OCI-M2 (cell line): ENCODE data around the gene ZEB2.

Experiments used
- DNase-seq: peaks from one replicate; lab custom pipeline; 2025; ENCODE audit not compliant: unreplicated experiment; lab: John Stamatoyannopoulos, UW

The ZEB2 gene

DNA sequence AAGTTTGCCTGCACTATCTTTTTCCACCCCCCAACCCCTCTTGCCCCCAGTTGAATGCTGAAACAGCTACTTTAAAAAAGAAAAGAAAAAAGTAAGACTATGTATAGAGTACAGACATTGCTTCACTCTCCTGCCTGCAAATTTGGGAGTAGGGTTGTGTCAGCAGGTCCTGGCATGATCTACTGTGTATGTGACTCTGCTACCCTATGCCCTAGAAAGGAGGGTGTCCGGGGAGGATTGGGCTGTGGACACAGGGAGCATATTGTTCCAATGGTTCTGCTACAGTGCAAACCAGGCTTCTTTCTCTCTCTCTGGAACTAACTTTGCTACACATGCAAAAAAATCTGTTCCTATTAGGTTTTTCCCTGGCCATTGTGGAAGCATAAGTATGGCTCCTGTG, 9.9 kb upstream of the ZEB2 start:
- DNase-seq: no peak

GRCh38 chr2:144528108-144528507, 8.2 kb upstream of the ZEB2 start:
- no peak for DNase-seq

DNA sequence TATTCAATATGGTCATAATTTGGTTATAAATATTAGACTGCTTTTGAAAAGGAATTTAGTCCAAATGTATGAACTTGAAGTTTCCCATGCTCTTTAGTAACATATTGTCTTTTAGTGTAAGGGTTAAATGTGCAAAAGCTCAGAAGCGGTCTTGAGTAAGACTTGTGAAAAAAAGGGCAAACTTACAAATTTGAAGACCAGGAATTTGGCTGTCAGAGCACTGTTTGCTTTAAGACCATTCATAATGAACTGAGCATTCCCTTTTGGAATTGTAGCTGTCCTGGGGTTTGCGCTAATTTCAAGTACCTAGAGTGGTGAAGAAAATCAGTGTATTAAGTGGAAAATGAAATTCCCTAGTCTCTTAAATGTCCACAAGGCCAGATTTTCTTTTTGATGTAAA, 6.9 kb upstream of the ZEB2 start:
- DNase-seq: no peak

DNA sequence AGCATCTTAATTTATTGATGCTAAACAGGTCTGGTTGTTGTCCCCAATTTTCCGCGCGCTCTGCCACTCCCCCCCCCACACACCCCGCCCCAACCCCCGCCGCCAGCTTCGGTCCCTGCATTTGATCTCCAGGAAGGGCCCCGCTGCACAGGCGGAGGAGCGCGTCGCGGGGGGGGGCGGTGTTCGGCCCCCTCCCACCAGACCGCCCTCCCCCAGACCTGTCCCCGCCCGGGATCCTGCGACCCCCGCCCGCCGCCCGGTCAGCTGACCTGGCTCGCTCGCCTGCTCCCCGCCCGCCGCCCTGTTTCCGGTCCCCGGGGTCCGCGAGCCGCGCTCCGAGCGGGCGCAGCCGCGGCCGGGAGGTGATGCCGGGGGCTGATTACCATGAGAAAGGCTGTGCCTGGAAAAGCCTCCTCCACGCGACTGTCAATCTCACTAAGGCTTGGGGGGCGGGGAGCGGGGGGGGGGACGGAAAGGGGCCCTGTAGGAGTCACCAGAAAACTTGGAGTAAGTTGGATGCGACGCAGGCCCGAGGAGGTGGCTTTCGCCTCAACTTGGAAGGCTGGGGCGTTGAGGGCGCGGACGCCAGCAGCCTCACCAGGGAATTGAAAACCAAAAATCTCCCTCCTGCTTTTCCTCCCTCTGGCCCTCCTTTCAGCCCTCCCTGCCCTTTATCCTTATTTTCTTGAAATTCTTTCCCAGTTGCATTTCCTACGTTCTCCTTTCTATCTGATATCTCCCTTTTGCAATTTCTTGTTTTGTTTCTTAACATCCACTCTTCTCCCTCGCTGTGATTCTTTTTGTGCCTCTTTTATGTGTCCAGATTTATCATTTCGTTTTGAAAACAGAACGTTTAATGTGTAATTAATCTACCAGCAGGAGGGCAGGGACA, 4.4 kb upstream of the ZEB2 start:
- no peak for DNase-seq

- DNase-seq: no peak
Observed at GRCh38 chr2:144523596-144524117, 3.7 kb upstream of the ZEB2 start.

- no peak for DNase-seq
Observed at GRCh38 chr2:144522897-144523595, 3.1 kb upstream of the ZEB2 start.

DNA sequence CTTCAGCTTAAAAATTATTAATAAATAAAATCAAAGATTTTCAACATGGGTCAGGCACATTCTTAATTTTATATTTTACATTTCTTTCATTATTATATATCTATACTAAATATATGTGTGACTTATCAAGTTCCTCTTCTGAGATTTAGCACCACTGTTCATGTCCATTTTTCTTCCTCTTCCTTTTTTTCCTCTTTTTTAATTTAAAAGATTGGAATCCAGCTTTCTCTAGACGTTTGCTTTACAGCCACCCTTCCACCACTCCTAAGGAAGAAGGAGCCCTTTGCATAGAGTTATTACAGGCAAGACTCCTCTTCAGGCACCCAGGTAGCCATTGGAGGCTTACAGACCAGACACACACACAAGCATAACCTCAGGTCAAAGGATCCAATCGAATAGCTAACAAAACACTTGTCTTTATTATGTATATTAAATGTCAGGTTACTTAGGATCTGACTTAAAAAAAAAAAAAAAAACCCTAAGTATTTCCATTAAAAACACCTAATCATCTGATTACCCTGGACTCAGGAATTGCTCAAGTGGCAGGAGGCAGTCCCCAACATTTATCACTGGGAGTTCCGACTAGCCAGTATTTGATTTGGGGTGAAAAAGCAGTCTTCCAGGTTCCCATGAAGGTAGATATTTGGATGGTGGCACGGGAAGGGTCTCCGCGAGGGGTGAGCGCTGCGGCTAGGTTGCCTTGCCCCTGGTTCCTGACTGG, 2.4 kb upstream of the ZEB2 start:
- no peak for DNase-seq

DNA sequence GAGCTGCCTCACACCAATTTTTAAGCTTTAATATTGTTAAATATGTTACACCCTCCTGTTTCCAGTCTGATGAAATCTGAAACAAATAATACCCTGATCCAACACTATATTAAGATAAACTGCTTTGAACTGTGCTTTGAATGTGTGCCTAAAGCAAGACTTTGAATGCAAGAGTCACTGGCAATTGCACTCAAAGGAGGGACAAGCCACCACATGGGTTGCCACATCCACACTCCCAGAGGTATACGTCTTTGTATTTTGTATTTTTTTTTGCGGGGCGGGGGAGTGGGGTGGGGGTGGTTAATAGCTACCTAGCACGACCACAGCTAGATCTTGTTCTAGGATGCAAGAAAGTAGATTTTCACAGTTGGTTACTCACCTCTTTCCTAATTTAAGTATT, 1.8 kb upstream of the ZEB2 start:
- DNase-seq: no peak

- DNase-seq: no peak
Observed at GRCh38 chr2:144520756-144521487, 1.0 kb upstream of the ZEB2 start.

GRCh38 chr2:144519597-144519933, 354 bp downstream of the ZEB2 start:
- no peak for DNase-seq

DNA sequence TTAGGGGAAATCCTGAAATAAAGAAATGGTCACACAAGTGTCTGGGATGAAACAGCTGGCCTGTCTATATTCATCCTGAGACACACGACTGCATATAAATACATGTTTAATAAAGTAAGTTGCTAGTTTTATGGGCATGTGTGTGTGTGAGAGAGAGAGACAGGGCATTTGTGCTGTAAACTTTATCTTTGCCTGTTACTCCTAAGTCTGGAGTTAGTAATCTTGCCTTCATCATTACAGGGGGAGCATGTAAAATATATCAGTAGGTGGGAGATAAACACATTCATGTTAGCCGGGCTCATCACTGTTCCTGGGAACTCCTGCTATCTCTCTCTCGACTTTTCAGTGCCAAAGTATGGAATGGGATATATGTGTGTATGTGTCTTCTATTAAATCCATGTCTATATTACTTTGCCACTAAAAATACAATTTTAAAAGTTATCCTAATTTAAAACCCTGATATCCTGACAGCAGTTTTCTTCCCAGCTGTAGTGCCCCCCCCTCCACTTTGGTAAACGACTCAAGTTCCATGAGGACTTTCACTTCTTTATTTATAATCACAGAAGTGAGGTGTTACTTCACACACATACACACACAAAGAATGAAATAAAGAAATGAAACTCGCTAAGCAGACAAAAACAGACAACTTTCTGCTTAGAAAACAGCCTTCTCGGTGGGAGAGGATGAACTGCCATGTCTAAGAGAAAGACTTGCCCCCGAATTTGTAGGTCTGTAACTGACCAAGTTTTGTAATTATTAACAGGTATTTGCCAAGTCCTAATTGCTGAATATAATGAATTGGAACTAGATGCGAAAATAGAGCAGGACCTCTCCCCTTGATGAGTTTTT, 947 bp downstream of the ZEB2 start:
- DNase-seq: no peak

DNA sequence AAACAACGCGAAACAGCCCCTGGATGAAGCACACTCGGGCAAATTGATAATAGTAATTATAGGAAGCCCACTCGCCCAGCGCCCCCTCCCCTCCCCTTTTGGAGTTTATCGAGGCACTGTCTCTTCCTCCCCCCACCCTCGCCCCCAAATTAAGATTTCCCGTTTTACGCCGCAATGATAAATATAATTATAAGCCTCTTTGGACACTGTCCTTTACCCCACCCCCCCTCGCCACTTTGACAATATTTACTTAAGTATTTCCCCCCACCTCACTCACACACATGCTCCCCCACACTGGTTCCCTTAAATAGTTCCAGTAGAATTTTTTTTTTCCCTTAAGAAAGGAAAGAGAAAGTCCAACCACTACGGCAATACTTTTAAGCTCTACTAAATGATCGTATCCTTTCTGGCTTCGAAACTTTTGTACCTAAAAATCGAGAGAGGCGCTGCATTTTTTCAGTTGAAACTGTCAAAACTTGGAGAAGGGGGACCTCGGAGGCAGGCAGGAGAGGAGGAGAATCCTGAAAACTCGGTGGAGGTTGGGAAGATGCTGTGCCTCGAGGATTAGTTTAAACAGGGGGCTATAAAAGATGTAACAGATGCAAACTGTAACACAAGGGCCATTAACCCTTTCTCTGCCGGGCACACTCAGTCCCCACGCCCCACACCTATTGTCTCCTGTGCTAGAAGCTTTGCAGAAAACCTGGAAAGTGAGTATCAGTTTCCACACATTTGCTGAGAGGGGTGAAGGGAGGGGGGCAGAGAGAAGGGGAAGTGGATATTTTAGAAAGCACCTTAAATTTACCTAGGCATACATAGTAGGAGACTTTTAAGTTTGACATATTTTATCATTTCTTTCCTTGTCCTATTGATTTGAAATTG, 1.8 kb downstream of the ZEB2 start:
- DNase-seq: no peak

DNA sequence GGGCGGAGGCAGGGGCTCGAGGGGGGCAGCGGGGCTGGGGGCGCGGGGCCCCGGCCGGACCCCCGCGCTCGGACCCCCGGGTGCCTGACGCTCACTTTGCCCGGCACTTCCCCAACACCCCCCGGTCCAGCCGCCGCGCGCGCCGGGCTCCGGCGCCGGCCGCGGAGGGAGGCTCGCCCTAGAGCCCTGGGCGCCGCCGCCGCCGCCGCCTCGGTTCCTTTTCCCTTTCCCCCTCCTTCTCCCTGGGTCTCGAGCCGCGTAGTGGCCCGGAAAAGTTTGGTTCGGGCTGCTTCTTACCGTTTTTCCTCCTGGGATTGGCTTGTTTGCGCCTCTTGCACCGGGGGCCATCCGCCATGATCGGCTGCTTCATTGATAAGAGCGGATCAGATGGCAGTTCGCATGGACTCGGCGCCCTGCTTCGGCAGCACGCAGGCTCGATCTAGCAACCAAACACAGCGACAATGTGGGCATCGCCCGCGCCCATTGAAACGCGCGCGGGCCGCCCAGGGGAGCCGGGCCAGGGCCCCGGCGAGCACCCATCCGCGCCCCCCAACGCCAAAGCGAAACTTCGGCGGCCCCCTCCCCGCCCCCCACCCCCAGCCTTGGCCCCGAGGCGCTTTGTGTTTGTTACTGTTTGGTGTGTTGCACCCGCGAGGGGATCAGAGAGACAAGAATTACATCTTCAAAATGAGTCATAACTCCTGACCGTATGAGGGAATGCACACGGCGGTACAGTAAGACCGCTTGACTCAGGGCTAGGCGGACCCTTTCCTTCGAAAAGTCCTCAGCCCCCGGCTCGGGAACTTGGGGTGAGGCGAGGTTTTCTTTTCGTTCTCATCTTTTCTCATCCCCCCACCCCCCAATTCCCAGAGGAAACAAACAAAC, 2.7 kb downstream of the ZEB2 start:
- no peak for DNase-seq

GRCh38 chr2:144516411-144516980, 3.4 kb downstream of the ZEB2 start:
- no peak for DNase-seq

DNA sequence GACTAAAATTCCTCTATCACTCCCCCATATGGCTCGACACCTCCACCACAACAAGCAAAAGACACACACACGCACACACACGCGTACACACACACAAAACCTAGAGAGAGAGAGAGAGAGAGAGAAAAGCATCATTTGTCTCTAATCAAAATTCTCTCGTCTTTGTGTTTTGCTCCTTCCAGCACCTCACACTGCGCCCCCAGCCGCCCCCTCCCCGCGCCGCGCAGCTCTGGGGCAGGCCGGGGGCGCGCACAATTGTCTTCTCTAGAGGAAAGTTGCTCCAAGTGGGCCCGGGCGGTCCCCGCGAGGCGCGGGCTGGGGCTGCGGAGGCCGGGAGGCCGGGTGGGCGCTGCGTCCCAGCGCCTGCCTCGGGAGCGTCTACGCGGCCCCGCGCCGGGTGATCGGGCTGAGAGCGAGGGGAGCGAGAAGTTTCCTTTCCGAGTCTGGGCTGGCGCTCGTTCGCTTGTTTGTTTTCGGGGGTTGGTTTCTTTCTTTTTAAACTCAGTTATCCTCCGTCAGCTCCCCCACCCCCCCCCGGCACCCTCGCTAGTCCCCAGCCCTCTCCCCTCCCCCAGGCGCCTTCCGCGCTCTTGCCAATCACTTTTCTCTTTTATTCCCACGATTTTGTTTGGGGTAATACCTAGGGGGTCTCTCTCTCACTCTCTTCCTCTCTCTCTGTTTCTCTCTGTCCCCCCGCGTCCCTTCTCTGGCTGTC, 4.1 kb downstream of the ZEB2 start:
- DNase-seq: no peak

DNA sequence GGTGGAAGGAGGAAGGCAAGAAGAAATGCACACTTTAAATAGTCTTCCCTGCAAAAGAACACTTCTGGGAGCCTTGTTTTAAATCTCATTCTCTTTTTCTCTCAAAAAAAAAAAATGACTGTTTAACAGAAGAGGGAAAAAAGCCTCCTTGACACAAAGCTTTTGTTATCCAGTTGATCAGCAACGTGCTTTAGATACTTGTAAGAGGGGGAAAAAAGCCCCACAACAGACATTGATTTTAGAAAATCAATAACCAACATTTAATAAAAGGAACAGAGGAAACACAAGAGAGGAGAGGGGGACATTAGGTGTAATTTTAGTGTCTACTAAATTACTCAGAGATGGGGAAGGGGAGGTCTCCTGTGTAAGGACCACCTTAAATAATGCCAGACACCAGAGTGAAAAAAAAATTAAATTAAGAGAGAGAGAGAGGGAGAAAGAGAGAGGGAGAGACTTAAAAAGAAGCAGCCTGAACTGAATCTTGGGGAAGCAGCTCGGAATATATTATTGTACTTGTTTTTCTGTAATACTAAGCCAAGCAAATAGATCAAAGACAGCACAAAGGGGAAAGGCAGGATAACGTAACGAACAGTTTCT, 4.7 kb downstream of the ZEB2 start:
- DNase-seq: no peak

DNA sequence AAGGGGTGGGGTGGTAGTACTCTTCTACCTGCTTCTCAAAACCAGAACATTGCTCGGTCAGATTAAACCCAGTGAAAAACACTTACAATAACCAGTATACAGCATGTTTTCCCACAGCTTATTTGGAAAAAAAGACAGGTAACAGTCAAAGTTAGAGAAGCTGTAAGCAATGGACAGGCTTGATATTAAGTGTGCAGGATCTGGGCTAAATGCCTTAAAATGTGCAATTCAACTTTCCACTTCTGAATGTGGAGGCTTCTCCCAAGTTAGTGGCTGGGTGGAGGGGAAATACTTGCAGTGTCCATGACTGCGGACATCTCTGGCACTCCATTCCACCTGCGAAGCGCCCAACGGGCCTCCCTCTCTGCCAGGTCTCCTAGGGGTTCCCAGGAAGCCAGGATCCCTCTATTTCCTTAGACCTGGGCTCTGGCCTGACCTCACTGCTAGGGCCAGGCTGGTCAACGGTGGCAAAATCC, 5.3 kb downstream of the ZEB2 start:
- no peak for DNase-seq
